Neural progenitor cell (in vitro differentiated cells): ENCODE results near the gene SCN8A. TPM values are rescaled to one million over a fixed set of nuclear protein-coding genes. Genes with fewer than 3 reads are reported as not detected.

Experiments
- DNase-seq: peaks from one replicate; pipeline ENCODE4 v3.0.0-alpha.2; 2016; ENCODE audit warnings: low spot score
- H2AFZ ChIP-seq: fragments of 200-600 bp; sonication (generic); replicated peaks from 2 replicates; pipeline ENCODE4 v1.6.1; 2016; ENCODE audit warnings: antibody characterized with exemption
- H3F3A ChIP-seq: fragments of 200-600 bp; sonication (generic); 2 replicates; pipeline ENCODE4 v1.6.1; 2016; ENCODE audit warnings: antibody characterized with exemption, low read depth
- H3K27ac ChIP-seq: fragments of 200-600 bp; sonication (generic); 2 replicates; pipeline ENCODE4 v1.5.1; 2016; ENCODE audit warnings: mild to moderate bottlenecking
- H3K27me3 ChIP-seq: fragments of 200-600 bp; sonication (generic); 2 replicates; pipeline ENCODE4 v1.6.1; 2016; ENCODE audit warnings: mild to moderate bottlenecking, moderate library complexity
- H3K36me3 ChIP-seq: fragments of 200-600 bp; sonication (generic); 2 replicates; pipeline ENCODE4 v1.5.1; 2016
- H3K4me1 ChIP-seq: fragments of 200-600 bp; sonication (generic); 2 replicates; pipeline ENCODE4 v1.6.1; 2016; ENCODE audit warnings: mixed run types
- H3K4me2 ChIP-seq: fragments of 200-600 bp; sonication (generic); 2 replicates; pipeline ENCODE4 v1.6.1; 2016
- H3K4me3 ChIP-seq: fragments of 200-600 bp; sonication (generic); 2 replicates; pipeline ENCODE4 v1.5.1; 2016
- H3K79me2 ChIP-seq: fragments of 200-600 bp; sonication (generic); 2 replicates; pipeline ENCODE4 v1.6.1; 2016; ENCODE audit warnings: low read depth
- H3K9ac ChIP-seq: fragments of 200-600 bp; sonication (generic); 2 replicates; pipeline ENCODE4 v1.6.1; 2016
- H3K9me3 ChIP-seq: fragments of 200-600 bp; sonication (generic); 2 replicates; pipeline ENCODE4 v1.5.1; 2016; ENCODE audit warnings: low read depth
- H4K20me1 ChIP-seq: fragments of 200-600 bp; sonication (generic); 2 replicates; pipeline ENCODE4 v1.6.1; 2016; ENCODE audit warnings: low read depth
- H3K27ac Mint-ChIP-seq: 3 replicates; pipeline ENCODE4 v1.8.0; 2021; ENCODE audit warnings: mixed read lengths
- H3K27me3 Mint-ChIP-seq: 2 replicates; pipeline ENCODE4 v1.8.0; 2022; ENCODE audit warnings: low read depth, mild to moderate bottlenecking, inconsistent platforms, moderate library complexity, mixed read lengths; ENCODE audit not compliant: insufficient read depth
- H3K36me3 Mint-ChIP-seq: 3 replicates; pipeline ENCODE4 v1.8.0; 2021; ENCODE audit warnings: mixed read lengths
- H3K4me1 Mint-ChIP-seq: 3 replicates; pipeline ENCODE4 v1.8.0; 2021; ENCODE audit warnings: mixed read lengths
- H3K4me3 Mint-ChIP-seq: 3 replicates; pipeline ENCODE4 v1.8.0; 2021; ENCODE audit warnings: mild to moderate bottlenecking, moderate library complexity, mixed read lengths
- H3K9me3 Mint-ChIP-seq: 3 replicates; pipeline ENCODE4 v1.8.0; 2020; ENCODE audit warnings: mixed read lengths
- EZH2 ChIP-seq: fragments of 200-600 bp; sonication (generic); IDR thresholded peaks from 2 replicates; pipeline ENCODE4 v1.6.1; 2017; ENCODE audit warnings: antibody characterized with exemption, mild to moderate bottlenecking, moderate library complexity
- EZH2phosphoT487 ChIP-seq: fragments of 200-600 bp; sonication (generic); IDR thresholded peaks from 2 replicates; pipeline ENCODE4 v1.6.1; 2017; ENCODE audit warnings: antibody characterized with exemption
- total RNA-seq: library from RNA; depleted of rRNA; stranded (reverse); fragments of >200 nt; gene quantifications from 2 replicates; pipeline ENCODE4 v1.2.3, GENCODE V29; 2015; ENCODE audit warnings: low replicate concordance
- TF ChIP-seq, protein P1 (sequence below): fragments of 200-600 bp; sonication (generic); IDR thresholded peaks from 2 replicates; pipeline ENCODE4 v1.5.1; 2017; ENCODE audit warnings: antibody characterized with exemption, mild to moderate bottlenecking

SCN8A gene
- total RNA-seq, 1 donor from 2014 or later, result 14.2 TPM

DNA sequence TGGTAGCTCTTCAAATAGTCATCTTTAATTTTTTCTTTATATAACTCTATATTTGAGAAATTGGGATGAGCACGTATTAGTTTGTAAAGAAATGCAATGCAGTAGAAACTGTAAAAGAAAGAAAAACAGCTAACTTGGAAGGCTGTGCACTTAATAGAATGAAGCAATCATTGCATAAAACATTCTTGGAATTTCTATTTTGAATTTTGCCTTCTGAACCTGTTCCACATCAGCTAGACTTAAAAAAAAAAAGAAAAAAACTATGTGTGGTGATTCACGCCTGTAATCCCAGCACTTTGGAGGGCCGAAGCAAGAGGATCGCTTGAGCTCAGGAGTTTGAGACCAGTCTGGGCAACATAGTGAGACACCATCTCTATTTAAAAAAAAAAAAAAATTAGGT is 29.4 kb downstream of the SCN8A start:
- no peaks in the 10 kb centered on the region for H4K20me1 ChIP-seq
- peaks cover 15% of the 10 kb centered on the region for H3K4me1 Mint-ChIP-seq
- no peak overlapping the region for H2AFZ ChIP-seq
- H3K79me2 ChIP-seq, result peaks cover 32% of the 10 kb centered on the region
- no peaks in the 10 kb centered on the region for H3K36me3 ChIP-seq
- peaks cover 14% of the 10 kb centered on the region for H3K4me1 ChIP-seq
- H3K9me3 Mint-ChIP-seq, result peaks cover 8% of the 10 kb centered on the region
- no peak for DNase-seq
- H3K36me3 Mint-ChIP-seq, result peaks cover 8% of the 10 kb centered on the region
- H3K27ac Mint-ChIP-seq, result no peak overlapping the region
- H3F3A ChIP-seq, result no peaks in the 10 kb centered on the region
- no peak overlapping the region for H3K4me3 ChIP-seq
- no peaks in the 10 kb centered on the region for H3K9me3 ChIP-seq
- H3K27me3 ChIP-seq, result no peaks in the 10 kb centered on the region
- TF ChIP-seq EZH2phosphoT487 (no peak), EZH2 (no peak)
- TF ChIP-seq, protein P1, sequence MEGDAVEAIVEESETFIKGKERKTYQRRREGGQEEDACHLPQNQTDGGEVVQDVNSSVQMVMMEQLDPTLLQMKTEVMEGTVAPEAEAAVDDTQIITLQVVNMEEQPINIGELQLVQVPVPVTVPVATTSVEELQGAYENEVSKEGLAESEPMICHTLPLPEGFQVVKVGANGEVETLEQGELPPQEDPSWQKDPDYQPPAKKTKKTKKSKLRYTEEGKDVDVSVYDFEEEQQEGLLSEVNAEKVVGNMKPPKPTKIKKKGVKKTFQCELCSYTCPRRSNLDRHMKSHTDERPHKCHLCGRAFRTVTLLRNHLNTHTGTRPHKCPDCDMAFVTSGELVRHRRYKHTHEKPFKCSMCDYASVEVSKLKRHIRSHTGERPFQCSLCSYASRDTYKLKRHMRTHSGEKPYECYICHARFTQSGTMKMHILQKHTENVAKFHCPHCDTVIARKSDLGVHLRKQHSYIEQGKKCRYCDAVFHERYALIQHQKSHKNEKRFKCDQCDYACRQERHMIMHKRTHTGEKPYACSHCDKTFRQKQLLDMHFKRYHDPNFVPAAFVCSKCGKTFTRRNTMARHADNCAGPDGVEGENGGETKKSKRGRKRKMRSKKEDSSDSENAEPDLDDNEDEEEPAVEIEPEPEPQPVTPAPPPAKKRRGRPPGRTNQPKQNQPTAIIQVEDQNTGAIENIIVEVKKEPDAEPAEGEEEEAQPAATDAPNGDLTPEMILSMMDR, result no peak
- no peak overlapping the region for H3K27ac ChIP-seq
- H3K4me3 Mint-ChIP-seq, result no peak overlapping the region
- no peak overlapping the region for H3K4me2 ChIP-seq
- no peaks in the 10 kb centered on the region for H3K27me3 Mint-ChIP-seq
- no peak overlapping the region for H3K9ac ChIP-seq

DNA sequence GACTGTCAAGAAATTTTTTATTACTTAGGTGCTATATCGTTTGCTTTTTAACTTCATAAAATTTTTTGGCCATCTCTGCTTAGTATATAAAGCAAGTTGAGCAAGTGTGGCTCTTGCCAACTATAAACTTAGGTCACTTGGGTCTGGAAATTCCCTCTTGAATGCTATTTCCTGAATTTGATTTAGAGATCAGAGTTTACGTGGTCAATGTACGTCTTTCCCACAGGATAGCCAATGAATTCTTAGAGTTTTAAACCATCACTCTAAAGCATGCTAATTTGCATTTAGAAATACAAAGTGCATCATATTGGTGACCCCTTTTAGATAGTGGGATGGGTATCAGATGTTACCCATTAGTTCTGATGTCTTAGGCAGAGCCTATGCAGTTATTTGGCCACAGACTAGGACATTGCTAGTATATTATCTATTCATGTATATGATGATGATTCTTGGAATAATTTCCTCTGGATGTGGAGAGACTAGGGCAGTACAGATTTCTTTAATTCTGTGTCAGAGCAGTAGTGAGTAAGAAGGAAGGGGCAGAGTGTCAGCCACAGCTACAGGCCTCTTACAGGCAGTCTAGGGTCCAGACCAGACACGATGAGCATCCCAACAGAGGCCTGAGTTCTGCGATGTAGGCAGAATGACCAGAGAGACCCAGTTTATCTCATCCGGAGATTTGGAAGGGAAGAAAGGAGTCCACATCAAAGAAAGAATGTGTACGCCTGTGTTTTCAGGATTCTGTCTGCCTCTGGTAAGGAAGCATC is 30.3 kb downstream of the SCN8A start:
- Histone ChIP-seq H3K4me1 (peaks cover 14% of the 10 kb centered on the region), H3F3A (no peaks in the 10 kb centered on the region), H3K36me3 (no peaks in the 10 kb centered on the region), H3K4me2 (no peak overlapping the region), H3K79me2 (peaks cover 30% of the 10 kb centered on the region), H3K27me3 (no peaks in the 10 kb centered on the region), H4K20me1 (no peaks in the 10 kb centered on the region), H2AFZ (no peak overlapping the region), H3K9me3 (no peaks in the 10 kb centered on the region), H3K9ac (no peak overlapping the region), H3K4me3 (no peak overlapping the region), H3K27ac (peak overlapping the region; percentile 46)
- Mint-ChIP-seq H3K4me3 (no peak overlapping the region), H3K27ac (peak overlapping the region; percentile 48), H3K9me3 (peaks cover 8% of the 10 kb centered on the region), H3K4me1 (peaks cover 15% of the 10 kb centered on the region), H3K27me3 (no peaks in the 10 kb centered on the region), H3K36me3 (peaks cover 7% of the 10 kb centered on the region)
- TF ChIP-seq, protein P1, result no peak
- no peak for TF ChIP-seq EZH2phosphoT487
- no peak for DNase-seq

DNA sequence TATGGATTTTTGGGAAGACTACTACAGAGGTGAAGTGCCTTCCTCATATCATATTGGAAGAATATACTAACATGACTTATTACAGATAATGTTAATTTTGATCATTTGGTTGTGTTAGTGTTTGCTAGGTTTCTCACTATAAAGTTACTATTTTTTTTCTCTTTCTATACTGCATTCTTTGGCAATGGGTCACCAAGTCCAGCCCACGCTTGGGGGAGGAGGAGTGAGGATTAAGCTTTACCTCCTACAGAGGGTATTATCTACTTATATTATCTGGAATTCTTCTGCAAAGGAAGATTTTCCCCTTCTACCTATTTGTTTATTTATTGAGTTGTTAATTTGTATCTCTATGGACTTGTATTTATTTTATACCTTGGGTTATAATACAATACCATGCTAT is 31.5 kb downstream of the SCN8A start:
- H4K20me1 ChIP-seq, result no peaks in the 10 kb centered on the region
- Mint-ChIP-seq H3K27ac (no peak overlapping the region), H3K4me1 (peaks cover 15% of the 10 kb centered on the region), H3K36me3 (peaks cover 4% of the 10 kb centered on the region), H3K4me3 (no peak overlapping the region), H3K9me3 (peaks cover 5% of the 10 kb centered on the region), H3K27me3 (no peaks in the 10 kb centered on the region)
- H3K36me3 ChIP-seq, result no peaks in the 10 kb centered on the region
- no peak overlapping the region for H2AFZ ChIP-seq
- H3F3A ChIP-seq, result no peaks in the 10 kb centered on the region
- H3K4me3 ChIP-seq, result no peak overlapping the region
- no peak overlapping the region for H3K27ac ChIP-seq
- H3K4me2 ChIP-seq, result peak overlapping the region; percentile 31
- DNase-seq, result no peak
- H3K79me2 ChIP-seq, result peaks cover 34% of the 10 kb centered on the region
- no peaks in the 10 kb centered on the region for H3K9me3 ChIP-seq
- TF ChIP-seq EZH2phosphoT487 (no peak), EZH2 (no peak)
- TF ChIP-seq, protein P1, result no peak
- H3K9ac ChIP-seq, result no peak overlapping the region
- H3K4me1 ChIP-seq, result peaks cover 14% of the 10 kb centered on the region
- H3K27me3 ChIP-seq, result no peaks in the 10 kb centered on the region
